NAMALWA (cell line): Measurements from ENCODE around the gene SGCA.

Source experiments
- DNase-seq: peaks from one replicate; pipeline ENCODE4 v3.0.0-alpha.2; 2015; ENCODE audit warnings: low spot score

SGCA gene

DNA sequence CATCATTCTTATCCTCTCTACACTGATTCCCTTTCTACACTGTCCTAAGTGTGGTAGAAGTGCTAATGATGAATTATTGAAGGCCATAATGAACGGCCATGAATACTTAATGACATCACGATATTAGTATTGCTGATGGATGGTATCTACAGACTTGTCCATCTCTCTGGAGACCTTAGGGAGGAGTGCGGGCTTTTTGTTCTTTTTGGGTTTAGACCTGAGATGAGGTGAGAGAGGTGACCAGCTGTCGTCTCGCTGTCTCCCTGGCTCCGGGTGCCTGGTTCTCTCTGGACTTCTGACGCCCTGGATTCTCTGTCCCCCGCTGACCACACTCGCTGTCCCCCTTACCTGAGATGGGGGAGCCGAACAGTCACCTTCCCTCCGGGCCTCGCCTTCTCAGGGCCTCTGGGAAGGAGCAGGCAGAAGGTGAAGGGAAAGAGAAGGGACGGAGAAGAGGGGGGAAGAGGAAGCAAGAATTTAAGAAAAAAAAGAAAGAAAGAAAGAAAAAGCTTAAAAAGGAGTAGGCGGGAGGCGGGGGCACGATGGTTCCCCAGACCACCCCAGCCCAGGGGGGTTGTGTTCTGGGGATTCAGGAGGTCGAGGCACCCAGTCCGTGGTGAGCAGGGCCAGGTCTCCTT, 17.1 kb downstream of the SGCA start:
- no peak for DNase-seq

DNA sequence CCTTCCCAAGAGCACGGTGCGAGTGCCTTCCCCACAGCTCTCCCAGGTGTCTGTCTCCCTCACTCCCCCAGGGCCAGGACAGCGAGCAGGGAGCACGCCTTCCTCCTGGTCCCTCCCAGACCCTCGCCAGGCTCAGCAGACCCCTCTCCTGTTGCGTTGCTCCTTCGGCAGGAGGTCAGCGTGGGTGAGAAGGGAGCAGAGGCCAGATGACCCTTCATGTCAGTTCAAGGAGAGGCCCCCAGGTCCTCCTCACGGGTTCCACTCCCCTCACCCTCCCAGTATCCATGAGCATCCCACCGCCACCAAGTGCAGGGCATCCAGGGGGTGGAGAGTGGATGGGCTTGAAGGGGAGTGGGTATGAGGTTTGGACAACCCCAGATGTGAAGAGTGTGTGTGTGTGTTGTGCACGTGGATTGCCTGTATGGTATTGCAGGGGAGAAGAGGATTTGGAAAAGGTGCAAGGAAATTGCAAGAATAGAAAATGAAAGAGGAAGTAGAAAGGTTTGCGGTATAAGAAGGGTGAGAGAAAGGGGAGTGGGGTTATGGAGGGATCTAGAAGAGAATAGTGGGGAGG, 17.7 kb downstream of the SGCA start:
- DNase-seq: peak; percentile 59

DNA sequence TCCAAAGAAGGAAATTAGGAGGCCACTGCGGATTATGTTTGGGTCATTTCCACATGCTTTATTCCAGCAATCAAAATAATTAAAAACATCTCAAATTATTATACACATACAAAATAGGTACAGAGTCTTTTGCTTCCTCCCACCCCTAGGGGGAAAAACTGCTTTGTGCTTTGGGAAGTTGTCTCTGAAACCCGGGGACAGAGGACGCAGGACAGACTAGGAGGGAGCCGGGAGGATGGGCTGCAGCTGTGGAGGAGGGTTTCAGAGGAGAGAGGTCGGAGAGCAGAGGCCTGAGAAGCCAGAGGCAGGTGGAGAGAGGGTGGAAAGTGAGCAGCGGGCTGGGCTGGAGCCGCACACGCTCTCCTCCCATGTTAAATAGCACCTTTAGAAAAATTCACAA, 18.3 kb downstream of the SGCA start:
- peak; percentile 43 for DNase-seq

DNA sequence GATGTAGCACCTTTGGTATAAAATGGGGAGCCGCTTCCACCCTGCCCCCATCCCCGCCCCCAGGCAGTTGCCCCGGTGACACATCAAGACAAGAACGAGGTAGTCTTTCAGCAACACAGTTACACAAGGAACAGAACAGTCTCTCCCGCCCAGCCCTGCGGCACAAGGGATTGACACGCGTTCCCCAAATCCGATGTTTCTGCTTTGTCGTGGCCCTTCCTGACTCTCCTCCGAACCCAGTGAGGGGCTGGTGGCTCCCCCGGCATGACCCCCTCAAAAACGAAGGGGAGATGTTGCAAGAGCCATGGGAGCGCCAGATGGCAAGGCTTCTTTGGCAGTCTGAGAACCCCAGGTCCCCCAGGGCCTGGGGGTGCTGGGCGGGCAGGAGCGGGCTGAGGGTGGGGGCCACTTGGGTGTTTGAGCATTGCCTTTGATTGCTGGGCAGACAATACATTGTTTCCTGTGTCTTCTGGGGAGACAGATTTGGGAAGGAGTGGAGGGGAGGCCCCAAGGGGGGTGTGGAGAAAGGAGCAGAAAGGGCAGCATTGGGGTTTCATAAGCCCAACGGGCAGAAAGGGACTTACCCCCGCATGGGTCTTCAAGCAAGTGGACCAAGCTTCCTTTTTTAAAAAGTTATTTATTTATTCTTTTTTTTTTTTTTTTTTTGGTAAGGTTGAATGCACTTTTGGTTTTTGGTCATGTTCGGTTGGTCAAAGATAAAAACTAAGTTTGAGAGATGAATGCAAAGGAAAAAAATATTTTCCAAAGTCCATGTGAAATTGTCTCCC, 19.0 kb downstream of the SGCA start:
- no peak for DNase-seq

DNA sequence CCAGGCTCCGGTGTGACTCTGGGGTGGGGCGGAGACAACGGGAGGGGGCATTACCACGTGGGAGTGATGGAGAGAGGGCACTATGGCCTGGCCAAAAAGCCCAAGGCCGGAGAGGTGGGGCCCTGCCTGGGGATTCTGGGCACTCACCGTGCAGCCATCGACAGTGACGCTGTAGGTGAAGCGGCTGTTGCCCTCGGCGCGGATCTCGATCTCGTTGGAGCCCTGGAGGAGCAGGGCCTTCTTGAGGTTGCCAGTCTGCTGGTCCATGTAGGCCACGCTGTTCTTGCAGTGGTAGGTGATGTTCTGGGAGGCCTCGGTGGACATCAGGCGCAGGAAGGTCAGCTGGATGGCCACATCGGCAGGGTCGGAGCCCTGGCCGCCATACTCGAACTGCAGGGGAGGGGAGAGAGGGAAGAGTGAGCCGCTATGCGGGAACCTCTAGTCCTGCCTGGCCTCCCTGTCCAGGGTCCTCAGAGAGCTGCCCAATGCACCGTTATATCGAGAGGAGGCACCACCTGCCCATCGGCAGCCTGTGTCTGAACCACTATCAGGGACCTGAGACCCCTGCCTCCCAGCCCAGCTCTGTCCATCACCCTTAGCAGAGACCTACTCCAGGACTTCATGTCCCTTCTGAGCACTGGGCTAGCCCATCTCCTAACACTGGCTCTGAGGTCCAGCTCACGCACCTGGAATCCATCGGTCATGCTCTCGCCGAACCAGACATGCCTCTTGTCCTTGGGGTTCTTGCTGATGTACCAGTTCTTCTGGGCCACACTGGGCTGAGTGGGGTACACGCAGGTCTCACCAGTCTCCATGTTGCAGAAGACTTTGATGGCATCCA, 20.0 kb downstream of the SGCA start:
- DNase-seq: no peak

DNA sequence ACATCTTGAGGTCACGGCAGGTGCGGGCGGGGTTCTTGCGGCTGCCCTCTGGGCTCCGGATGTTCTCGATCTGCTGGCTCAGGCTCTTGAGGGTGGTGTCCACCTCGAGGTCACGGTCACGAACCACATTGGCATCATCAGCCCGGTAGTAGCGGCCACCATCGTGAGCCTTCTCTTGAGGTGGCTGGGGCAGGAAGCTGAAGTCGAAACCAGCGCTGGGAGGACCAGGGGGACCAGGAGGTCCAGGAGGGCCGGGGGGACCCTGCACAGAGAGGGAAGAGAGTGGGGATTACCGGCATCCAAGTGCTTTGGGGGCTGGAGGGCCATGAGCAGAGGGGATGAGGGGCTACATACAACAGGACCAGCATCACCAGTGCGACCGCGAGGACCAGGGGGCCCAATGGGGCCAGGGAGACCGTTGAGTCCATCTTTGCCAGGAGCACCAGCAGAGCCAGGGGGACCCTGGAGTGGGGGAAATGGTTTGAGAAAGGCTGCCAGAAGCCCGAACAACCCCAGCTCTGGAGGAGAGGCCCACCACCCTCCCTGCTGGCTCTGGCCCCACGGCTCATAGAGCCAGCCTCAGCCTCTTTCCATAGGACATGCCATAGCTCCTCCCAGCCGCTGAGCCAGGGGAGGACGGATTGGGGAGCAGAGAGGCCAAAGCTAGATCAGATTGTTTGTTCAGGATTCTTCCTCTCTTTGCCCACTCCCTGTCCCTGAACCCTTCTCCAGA, 21.0 kb downstream of the SGCA start:
- DNase-seq: no peak

DNA sequence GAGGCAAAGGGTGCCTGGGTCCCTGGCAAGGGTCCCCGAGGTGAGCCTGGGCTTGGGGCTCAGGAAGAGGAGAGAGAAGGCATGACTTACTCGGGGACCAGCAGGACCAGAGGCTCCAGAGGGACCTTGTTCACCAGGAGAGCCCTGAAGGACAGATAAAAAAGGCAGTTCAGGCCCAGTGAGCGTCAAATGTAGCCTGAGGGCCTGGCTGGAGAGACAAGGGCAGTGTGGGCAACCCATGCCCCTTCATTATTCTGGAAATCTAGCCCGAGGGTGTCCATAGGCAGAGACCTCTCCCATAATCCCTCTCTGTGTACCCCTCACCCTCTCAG, 21.6 kb downstream of the SGCA start:
- no peak for DNase-seq

DNA sequence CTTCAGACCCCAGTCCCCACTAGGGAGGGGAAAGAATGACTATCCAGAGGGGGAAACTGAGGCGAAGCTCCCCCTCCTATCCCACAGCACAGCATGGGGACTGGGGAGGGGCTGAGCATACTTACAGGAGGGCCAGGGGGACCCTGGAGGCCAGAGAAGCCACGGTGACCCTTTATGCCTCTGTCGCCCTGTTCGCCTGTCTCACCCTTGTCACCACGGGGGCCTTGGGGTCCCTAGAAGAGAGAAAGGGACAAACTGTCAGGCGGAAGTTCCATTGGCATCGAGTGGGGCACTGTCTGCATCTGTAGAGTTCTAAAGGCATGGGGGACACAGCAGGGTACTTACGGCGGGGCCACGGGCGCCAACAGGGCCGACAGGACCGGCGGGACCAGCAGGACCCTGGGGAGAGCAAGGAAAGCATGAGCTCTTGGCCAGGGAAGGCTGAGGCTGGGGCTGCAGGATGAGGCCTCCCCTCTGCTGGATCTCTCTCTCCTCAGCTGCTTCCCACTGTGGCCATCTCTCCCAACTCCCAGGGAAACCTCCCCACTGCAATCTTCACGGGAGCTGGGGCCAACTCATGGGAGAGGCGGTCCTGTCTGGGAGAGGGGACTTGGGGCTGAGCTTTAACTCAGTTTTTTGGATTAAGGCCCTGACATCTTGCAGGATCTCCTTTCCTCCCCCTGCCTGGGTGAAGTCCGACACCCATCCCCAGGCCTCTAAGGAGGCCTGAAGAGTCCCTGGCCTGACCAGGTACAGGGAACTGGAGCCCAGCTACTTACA, 22.1 kb downstream of the SGCA start:
- no peak for DNase-seq

DNA sequence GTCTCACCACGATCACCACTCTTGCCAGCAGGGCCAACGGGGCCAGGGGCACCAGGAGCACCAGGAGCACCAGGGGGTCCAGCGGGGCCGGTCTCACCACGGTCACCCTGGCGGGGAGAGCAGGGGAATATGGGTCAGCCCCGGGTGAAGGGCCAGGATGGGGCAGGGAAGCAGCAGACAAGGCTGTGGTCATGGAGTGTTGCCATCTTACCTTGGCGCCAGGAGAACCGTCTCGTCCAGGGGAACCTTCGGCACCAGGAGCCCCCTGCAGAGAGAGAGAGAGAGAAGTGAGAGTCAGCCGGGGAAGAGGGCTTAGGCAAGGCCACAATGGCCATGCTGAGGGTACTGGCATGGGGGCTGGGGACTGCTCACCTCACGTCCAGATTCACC, 22.7 kb downstream of the SGCA start:
- no peak for DNase-seq

DNA sequence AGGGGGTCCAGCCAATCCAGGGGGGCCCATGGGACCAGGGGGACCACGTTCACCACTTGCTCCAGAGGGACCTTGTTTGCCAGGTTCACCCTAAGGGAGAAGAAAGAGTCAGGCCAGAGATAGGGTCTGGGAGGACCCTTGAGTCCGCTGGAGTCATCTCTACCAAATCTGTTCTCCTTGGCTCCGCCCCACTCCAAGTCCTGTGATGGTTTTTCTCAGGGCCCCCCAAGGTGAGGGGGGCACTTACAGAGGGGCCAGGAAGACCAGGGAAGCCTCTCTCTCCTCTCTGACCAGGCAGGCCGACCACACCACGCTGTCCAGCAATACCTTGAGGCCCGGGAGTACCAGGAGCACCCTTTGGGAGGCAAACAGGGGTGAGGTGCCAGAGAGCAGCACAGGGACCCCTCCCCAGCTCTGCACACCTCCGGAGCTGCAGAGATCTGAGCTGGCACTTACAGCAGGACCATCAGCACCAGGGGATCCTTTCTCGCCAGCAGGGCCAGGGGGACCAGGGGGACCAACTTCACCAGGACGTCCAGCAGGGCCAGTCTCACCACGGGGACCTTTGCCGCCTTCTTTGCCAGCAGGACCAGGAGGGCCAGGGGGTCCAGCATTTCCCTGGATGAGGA, 23.2 kb downstream of the SGCA start:
- DNase-seq: no peak

DNA sequence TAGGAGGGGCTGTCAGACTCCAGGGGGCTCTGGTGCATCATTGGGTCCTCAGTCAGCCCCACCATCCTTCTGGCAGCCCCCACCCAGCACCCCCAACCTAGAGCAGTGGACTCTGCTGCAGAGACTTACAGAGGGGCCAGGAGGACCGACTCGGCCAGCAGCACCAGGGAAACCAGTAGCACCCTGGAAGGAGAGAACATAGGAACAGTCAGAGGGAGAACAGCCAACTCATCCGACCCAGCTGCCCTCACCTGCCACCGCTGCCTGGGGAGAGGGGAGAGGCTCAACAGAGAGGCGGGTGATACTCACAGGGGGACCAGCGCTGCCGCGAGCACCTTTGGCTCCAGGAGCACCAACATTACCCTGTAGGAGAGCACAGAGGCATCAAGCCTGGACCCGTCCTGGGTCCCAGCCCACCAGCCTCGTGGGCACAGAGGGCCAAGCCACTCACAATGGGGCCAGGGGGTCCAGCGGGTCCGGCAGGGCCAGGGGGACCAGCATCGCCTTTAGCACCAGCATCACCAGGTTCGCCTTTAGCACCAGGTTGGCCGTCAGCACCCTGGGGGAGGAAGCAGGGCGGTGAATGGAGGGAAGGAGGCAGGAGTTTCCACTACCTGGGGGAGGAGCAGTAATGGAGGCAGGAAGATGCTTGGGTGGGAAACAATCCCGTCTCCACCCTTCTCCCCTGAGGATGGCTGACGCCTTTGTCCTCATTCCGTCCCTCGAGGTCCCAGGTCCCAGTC, 23.9 kb downstream of the SGCA start:
- no peak for DNase-seq

DNA sequence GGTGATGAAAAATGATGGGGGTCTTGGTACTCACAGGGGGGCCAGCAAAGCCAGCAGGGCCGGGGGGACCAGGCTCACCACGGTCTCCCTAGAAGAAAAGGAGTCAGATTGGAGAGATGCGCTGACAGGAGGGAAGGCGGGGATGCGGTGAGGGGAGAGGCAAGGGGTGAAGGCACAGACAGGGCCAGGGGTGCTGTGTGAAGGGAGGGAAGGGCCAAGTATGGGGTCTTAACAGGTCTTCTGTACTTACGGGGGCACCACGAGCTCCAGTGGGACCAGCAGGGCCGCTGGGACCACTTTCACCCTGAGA, 24.4 kb downstream of the SGCA start:
- no peak for DNase-seq

DNA sequence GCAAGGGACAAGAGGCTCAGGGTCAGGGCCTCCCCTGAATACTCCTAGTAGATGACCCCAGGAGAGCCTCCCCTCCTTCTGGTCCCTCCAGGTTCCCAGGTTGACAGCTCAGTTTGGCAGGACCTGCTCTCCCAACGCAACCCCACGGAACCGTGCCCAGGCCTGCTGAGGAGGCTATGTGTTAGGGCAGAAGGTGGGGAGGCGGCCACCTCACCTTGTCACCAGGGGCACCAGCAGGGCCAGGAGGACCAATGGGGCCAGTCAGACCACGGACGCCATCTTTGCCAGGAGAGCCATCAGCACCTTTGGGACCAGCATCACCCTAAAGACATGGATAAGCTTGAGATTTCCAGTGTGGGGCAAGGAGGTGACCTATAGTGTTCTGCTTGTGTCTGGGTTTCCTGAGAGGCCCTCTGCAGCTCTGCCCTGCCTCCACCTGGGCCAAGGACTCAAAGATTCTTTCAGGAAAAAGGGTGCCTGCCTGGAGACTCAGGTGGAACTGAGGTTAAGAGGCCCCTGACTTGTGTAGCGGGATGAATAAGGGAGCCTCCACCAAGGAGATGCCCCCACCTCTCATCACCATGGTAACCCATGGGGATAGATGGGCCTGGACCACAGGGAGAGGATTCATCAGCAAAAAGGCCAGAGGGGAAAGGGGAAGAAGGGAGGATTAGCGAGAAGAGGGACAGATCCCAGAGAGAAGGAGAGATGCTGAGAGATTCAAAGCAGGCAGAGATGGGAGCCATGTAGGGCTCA, 25.0 kb downstream of the SGCA start:
- no peak for DNase-seq

DNA sequence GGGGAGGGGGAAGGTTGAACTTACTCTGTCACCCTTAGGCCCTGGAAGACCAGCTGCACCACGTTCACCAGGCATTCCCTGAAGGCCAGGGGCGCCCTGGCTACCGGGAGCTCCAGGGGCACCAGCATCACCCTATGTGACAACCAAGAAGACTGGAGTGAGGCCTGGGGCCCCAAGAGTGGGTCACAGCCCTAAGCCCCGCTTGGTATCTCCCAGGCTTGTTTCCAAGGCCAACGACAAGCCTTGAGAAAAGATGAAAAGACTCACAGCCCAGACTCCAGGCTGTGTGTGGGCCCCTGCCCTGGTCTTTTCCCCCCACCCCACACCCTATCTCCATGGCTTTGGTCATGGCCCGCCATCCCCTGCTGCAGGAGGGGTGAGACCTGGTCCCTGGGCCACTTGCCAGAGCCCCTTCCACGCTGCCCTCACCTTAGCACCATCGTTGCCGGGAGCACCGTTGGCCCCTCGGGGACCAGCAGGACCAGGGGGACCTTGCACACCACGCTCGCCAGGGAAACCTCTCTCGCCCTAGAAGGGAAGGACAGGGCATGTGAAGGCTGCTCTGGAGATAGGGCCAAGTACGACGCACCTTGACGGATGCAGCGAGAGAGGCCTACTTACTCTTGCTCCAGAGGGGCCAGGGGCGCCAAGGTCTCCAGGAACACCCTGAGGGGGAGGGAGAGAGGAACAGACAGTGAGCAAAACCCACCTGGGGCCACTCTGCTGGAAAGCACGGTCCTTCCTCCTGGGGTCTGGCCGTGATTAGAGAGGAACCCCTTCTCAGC, 25.7 kb downstream of the SGCA start:
- no peak for DNase-seq

DNA sequence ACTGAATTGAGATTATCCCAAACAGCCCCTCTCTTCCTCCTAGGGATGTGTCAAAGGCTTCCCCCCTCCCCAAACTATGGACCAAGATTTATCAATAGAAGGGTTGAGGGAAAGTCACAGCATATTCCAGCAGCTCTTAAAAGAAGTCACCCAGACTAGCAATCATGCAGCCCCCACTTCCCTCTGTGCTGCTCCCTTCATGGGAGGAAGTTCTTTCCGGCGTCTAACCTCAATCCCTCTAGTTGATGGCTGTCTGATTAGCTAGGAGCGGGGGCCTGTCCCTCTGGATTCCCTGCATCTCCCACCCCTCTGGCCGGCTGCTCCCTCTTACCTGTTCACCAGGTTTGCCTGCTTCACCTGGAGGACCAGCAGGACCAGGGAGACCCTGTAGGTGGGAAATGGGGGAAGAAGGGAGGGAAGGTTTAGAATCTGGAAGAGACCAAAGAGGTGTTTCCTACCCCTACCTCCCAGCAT, 26.4 kb downstream of the SGCA start:
- no peak for DNase-seq

DNA sequence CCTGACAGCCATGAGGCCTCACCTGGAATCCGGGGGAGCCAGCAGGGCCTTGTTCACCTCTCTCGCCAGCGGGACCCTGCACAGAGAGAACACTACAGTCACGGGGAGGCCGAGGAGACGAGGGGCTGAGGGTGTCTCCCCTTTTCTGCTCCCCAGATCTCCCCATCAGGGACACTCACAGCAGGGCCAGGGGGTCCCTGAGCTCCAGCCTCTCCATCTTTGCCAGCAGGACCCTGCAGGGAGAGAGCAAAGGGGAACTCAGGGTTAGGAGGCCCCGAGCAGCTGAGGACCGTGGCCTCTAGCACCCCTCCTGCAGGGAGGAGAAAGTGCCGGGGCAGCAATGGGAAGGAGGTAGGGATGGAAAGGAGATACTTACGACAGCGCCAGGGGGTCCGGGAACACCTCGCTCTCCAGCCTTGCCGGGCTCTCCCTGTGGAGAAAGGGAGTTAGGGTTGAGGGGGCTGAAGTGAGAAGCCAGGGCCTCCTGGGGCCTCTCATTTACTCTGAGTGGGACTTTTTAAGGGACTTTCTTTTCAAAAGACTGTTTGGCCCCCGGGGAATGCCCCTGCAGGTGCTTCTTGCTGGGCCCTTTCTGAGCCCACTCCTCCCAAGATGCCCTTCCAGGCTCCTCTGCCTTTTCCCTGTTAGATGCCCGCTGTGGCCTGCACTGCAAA, 26.9 kb downstream of the SGCA start:
- no peak for DNase-seq

DNA sequence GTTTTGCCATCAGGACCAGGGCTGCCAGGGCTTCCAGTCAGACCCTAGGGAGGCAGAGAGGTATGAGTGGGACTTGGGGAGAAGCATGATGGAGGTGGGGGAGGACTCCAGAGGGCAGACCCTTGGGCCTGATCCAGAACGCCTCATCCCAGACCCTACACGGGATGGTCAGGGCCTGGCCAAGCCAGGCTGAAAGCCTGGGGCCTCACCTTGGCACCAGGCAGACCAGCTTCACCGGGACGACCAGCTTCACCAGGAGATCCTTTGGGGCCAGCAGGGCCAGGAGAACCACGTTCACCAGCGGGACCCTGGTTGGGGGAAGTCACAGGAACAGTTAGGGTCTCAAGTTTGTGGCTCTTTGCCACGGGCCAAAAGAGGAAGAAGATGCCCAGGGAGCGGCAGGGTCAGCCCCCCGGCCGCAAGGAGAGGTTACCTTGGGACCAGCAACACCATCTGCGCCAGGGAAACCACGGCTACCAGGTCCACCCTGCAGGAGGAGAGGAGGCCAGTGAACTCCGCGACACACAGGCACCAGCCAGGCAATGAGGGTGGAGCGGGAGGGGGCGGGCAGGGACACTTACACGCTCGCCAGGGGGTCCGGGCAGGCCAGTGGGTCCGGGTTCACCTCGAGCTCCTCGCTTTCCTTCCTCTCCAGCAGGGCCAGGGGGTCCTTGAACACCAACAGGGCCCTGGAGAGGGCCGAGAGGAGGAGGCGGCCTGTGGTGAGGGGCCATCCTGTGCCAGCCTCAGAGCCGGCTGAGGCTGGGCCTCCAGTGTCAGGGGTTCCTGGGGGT, 28.5 kb downstream of the SGCA start:
- no peak for DNase-seq
